Glomerular visceral epithelial cell (primary cell): ENCODE results near the gene TMEM120B.
A peak's percentile ranks its signal among the peaks of the same experiment; 100 is the strongest.

ENCODE experiments used
- DNase-seq: peaks from one replicate; pipeline ENCODE4 v3.0.0-alpha.2; 2016; ENCODE audit errors: extremely low spot score

The TMEM120B gene

DNA sequence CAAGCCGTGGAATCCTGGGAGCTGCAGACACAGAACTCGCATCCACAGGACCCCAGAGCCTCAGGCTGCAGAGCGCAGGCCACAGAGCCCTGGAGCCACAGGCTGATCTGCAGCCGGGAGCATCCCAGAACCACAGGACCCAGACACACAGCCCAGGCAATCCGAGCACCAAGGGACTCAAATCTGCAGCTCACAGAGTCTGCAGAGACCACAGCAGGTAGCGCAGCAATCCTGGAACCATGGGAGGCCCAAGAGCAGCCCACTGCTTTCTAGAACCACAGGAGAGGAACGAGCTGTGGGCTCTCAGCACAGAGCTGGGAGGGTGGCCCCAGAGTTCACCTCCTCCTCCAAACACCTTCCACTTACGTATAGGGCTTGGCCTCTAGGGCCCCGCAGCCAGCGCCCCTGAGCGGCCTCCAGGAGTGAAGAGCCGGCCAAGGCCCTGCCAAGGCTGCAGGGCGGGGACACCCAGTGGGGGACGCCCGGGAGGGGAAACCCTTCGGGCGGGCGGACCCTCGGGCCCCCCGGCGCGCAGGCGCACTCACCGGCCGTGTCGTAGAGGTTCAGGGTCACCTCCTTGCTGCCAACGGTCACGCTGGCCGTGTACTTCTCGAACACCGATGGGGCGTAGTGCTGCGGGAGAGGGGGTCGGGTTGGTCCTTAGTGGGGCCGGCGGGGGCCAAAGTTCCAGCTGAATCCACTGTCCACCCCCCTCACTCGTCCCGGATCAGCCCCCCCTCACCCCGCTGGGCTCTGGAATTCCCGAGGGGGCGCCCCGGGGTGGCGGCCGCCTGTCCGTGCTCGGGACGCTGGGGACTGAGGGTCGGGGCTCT is 80.3 kb downstream of the TMEM120B start:
- no peak for DNase-seq

- peak; percentile 41 for DNase-seq
These were observed 80.9 kb downstream of the TMEM120B start, which contains the start of gene RHOF for GRCh38 chr12:121793440-121793837. Gene RHOF (minus strand): TSS chr12:121793688. CDS start chr12:121793633, 55 bp downstream.

DNA sequence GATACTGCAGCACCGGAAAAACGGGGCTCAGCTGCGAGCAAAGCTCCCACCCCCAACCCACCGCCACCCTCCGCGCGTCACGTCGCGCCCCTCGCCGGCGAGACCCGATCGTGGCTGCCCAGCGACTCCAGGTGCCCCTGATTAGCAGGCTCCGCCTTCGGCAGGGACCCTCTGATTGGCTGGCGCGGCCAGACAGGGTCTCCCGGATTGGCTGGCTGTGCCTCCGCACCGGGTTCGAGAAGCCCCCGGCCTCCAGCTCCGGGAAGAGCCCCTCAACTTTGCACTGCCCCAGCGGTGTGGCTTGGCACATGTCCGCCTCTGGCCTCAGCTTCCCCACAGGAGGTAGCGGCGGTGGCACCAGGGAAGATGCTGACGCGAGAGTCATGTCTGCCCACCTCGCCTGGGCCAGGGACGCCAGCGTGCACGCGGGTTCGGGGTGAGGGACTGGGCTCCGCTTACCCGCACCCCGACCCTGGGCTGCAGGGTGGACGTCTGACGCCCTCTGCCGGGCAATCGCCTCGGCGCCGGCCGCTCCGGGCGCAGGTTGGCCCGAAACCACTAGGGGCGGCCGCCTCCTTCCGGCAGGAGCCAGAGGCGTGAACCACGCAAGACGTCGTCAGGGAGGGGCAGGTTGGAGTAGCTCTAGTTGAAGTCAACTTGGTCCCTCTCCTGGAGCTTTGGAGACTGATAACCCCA is 81.4 kb downstream of the TMEM120B start:
- peak; percentile 93 for DNase-seq

DNA sequence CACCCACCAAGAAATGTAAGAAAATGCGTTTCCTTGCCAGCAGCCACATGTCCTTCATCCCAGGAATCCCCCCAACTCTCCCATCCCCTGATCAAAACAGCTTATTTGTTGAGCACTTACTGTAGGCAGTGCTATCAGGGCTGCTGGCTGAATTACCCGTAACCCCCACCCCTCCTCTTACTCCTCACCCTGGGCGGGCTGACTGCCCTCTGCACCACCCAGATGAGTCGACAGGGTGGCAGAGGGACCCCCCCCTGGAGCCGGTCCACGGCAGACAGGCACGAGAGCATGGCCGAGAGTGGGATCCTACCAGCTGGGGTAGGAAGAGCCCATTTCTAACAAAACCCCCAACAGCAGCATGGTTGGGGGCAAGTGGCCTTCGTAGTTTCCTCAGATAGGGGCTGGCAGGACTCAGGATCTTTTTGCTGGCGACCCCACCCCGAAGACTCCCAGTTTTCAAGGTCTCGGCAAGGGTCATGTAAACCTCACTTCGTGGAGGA is 82.0 kb downstream of the TMEM120B start:
- DNase-seq = peak; percentile 53

GRCh38 chr12:121795034-121795968 is 82.7 kb downstream of the TMEM120B start:
- peak; percentile 87 for DNase-seq

GRCh38 chr12:121796855-121797751 is 84.6 kb downstream of the TMEM120B start:
- peak; percentile 94 for DNase-seq

DNA sequence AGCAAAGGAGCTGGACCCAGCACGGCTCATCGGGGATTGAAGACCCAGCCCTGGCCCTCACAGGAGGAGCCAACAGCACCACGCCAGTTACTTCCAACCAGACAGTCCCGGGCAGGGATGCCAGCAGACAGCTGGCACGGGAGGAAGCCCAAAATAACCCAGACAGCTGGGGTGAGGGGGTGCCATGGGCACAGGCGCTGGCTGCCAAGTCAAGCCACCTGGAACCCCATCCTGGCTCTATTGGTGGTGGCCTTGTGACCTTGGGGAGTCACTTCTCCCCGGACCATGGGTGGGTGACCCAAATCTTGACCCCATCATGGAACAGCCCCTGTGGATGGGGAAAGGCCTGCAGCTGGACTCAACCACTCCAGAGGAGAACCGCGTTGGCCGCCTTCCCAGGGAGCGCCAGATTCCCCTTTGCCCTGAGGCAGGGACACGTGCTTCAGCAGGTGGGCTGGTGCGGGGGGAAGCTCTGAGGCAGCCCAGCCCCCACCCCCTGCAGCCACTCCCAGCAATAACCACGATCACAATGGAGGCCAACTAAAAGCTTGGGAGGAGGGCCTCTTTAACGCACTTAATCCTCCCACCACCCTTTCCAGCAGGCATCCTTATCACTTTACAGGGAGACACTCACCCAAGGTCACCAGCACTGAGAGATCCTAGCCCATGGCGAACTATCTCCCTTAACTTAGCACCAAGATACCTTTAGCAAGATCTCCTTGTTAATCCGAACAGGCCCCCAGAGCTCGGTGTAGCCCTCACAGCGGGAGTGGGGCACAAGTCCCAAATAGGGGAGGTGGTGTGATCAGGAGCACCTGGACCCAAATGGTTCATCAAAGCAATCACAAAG is 85.6 kb downstream of the TMEM120B start:
- DNase-seq = no peak

GRCh38 chr12:121798787-121799155 is 86.2 kb downstream of the TMEM120B start:
- DNase-seq = no peak

- peak; percentile 73 for DNase-seq
These were observed 86.7 kb downstream of the TMEM120B start for GRCh38 chr12:121799156-121799841.

DNA sequence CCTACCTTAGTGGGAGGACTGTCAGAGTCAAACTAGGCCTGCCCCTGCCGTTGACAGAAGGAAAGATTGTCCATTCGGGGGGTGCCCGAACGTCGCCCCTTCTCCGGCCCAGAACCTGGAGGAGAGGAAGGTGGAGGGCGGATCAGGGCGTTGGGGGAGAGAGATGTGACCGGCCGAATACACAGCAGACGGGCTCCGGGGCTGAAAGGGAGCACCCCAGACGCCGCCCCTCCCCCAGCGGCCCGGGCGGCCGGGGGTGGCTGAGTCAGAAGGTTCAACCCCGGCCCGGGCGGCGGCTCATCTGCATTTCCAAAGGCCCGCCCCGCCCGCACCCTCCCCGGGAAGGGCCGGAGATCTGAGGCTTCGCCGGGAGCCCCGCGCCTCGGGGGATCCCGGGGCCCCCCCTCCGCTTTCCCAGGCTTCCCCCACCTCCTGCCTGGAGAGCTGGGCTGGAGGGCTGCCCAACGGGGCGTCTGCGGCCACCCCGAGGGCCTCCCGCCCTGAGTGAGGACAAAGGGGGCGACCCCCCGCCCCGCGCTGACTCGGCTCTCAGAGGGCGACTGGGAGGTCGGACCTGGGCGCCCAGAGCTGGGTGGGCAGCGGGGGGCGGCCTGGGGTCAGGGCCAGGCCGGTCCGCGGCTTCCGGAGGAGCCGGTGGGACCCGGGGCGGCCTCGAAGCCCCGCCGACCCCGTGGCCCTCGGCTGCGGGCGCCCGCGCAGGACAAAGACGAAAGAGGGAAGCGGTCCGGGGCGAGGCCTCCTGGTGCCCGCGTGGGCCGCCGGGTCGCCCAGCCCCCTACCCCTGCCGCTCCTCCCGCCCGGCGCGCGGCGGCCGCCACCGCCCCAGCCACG is 87.5 kb downstream of the TMEM120B start:
- DNase-seq = peak; percentile 92

GRCh38 chr12:121800694-121801594 is 88.4 kb downstream of the TMEM120B start:
- DNase-seq = peak; percentile 69

GRCh38 chr12:121801595-121802484 is 89.3 kb downstream of the TMEM120B start:
- peak; percentile 34 for DNase-seq

- no peak for DNase-seq
These were observed 89.9 kb downstream of the TMEM120B start for GRCh38 chr12:121802485-121802842.

DNA sequence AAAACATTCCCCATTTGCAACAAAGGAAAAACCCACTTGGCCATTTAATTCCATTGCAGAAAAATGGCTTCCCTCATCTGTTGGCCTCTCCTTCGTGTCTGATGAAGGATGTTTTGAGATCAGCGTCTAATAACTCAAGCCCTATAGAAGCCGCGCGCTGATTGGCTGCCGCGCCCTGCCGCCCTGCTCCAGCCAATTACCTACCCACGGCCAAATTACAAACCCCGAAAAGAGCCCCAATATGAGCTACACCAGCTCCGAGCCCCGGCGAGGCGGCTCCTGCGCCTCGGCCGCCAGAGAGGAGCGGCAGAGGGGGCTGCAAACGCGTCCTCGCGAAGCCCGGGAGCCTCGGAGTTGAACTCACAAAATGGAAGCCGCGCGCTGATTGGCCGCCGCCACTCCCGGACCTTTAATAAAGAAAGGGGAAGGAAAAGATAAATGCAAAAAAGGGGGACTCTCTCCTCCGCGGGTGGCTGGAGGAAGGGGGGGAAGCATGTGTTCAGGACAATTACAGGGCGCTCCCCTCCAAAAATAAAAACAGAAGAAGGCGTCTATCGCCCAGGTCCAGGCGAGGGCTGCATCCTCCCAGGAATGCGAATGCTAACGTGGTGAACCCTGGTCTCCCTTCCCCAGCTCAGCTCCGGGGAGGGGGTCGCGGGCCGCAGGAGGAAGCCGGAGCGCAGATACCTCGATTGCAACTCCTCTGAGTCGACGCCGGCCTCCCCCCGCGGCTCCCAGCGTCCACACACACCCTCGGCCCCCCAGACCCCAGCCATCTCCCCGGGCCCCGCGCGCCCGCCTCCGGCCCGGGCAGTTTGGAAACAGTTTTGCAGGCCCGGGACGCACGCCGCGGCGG is 90.5 kb downstream of the TMEM120B start:
- DNase-seq = peak; percentile 94

- DNase-seq = peak; percentile 74
These were observed 91.4 kb downstream of the TMEM120B start, which contains the start of gene SETD1B for GRCh38 chr12:121803861-121804416. Gene SETD1B (plus strand): TSS chr12:121804009. CDS start chr12:121804738, 729 bp downstream.
